Measurements from ENCODE around the gene PICK1. TPM values are rescaled to one million over a fixed set of nuclear protein-coding genes. Genes with fewer than 3 reads are reported as not detected.

PICK1 gene
- total and polyA plus RNA-seq, 11 donors: 18.8 to 41.5 (median 22.8) TPM

- ATAC-seq (no peak), DNase-seq (no peak)
- intact Hi-C loops (cut with DNase I): no loop called here
- H3K4me3 ChIP-seq: no peak overlapping the region
- TF ChIP-seq CTCF (IDR thresholded peaks at IDR 0.05) (no peak), POLR2A (IDR thresholded peaks at IDR 0.05) (no peak)
- H3K36me3 ChIP-seq: no peaks in the 10 kb centered on the region
- peaks cover 0 to 24% (median 14%) of the 10 kb centered on the region in 12 donors for H3K4me1 ChIP-seq
- WGBS, 4 donors: 90 to 97% (median 92%) methylated on average over 7 to 12 of the region's 12 CpGs
- H3K27ac ChIP-seq: no peak overlapping the region
- no peaks in the 10 kb centered on the region for H3K27me3 ChIP-seq
- H3K9me3 ChIP-seq: no peaks in the 10 kb centered on the region
Measured at GRCh38 chr22:38031491-38031890, 25.7 kb upstream of the PICK1 start.

- H3K9me3 ChIP-seq: no peaks in the 10 kb centered on the region
- peak overlapping the region in 5 of 12 donors; percentile 5 to 80 (median 49) for H3K27ac ChIP-seq
- no peak for DNase-seq
- WGBS, 4 donors: 91 to 95% (median 91%) methylated on average over 18 to 19 of the region's 19 CpGs
- no peak overlapping the region for H3K4me3 ChIP-seq
- H3K27me3 ChIP-seq: no peaks in the 10 kb centered on the region
- TF ChIP-seq POLR2A (IDR thresholded peaks at IDR 0.05) (no peak), CTCF (IDR thresholded peaks at IDR 0.05) (no peak)
- no peaks in the 10 kb centered on the region for H3K36me3 ChIP-seq
- peaks cover 0 to 24% (median 14%) of the 10 kb centered on the region in 12 donors for H3K4me1 ChIP-seq
- intact Hi-C loops (cut with DNase I): no loop called here
- no peak for ATAC-seq
Measured at GRCh38 chr22:38032681-38033521, 24.3 kb upstream of the PICK1 start.

- no peaks in the 10 kb centered on the region for H3K36me3 ChIP-seq
- H3K4me1 ChIP-seq: peaks cover 0 to 24% (median 14%) of the 10 kb centered on the region in 12 donors
- peak overlapping the region; percentile 23 to 80 (median 59) for H3K27ac ChIP-seq
- no peaks in the 10 kb centered on the region for H3K9me3 ChIP-seq
- no peaks in the 10 kb centered on the region for H3K27me3 ChIP-seq
- intact Hi-C loops (cut with DNase I): no loop called here
- H3K4me3 ChIP-seq: no peak overlapping the region
- TF ChIP-seq CTCF (IDR thresholded peaks at IDR 0.05): no peak
- no peak for TF ChIP-seq POLR2A (IDR thresholded peaks at IDR 0.05)
- ATAC-seq: peak in 1 of 4 donors; percentile 31
- 74 to 80% (median 76%) methylated on average over 24 to 27 of the region's 27 CpGs for WGBS, 4 donors
- DNase-seq: no peak
Measured at GRCh38 chr22:38033522-38034277, 23.5 kb upstream of the PICK1 start.

GRCh38 chr22:38034278-38034882 lies 22.8 kb upstream of the PICK1 start:
- TF ChIP-seq CTCF (IDR thresholded peaks at IDR 0.05): no peak
- no peak for TF ChIP-seq POLR2A (IDR thresholded peaks at IDR 0.05)
- Histone ChIP-seq H3K4me3 (no peak overlapping the region), H3K9me3 (no peaks in the 10 kb centered on the region), H3K36me3 (no peaks in the 10 kb centered on the region), H3K27me3 (no peaks in the 10 kb centered on the region), H3K4me1 (peaks cover 0 to 26% (median 14%) of the 10 kb centered on the region in 12 donors), H3K27ac (peak overlapping the region; percentile 23 to 80 (median 60))
- WGBS, 4 donors: 41 to 57% (median 49%) methylated on average over 13 to 15 of the region's 15 CpGs
- intact Hi-C loops (cut with DNase I): no loop called here
- peak; percentile 70 to 86 (median 78) for DNase-seq
- ATAC-seq: peak; percentile 38 to 86 (median 66)
